CD4-positive, alpha-beta T cell treated with Interleukin-6 for 4 hours (primary cell): ENCODE results near the gene EIF4EBP2.

Source experiments
- DNase-seq: peaks from one replicate; pipeline ENCODE4 v3.0.0-alpha.2; 2020; ENCODE audit warnings: mixed read lengths

EIF4EBP2 gene, protein sequence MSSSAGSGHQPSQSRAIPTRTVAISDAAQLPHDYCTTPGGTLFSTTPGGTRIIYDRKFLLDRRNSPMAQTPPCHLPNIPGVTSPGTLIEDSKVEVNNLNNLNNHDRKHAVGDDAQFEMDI

DNA sequence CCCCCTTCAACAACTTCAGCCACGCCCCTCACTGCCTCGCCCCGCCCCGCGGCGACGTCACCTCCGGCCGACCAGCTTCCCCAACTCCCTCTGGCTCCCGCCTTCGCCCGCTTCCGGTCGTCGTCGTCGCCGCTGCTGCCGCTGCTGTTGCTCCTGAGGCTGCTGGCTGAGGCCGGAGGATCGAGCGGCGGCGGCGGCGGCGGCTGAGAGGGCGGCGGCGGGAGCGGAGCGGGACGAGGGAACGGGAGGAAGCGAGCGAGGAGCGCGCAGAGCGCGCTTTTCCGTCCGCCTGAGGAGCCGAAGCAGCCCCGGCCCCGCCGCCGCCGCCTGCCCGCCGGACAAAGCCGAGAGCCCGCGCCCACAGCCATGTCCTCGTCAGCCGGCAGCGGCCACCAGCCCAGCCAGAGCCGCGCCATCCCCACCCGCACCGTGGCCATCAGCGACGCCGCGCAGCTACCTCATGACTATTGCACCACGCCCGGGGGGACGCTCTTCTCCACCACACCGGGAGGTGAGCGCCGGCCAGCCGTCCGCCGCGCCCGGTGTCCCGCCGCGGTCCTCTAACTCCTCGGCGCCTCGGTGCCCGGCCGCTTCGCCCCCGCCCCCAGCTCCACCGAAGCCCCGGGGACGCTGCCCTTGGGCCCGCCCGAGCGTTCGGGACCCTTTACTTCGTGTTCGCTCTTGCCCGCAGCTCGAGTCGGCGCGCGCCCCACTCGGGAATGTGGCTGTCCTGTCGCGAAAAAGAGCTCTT is at the start of gene EIF4EBP2:
Gene EIF4EBP2 (plus strand): TSS at position 110 of the 751 bp plus-strand sequence. CDS start 257 bp downstream, at position 367.
- peak; percentile 98 for DNase-seq

DNA sequence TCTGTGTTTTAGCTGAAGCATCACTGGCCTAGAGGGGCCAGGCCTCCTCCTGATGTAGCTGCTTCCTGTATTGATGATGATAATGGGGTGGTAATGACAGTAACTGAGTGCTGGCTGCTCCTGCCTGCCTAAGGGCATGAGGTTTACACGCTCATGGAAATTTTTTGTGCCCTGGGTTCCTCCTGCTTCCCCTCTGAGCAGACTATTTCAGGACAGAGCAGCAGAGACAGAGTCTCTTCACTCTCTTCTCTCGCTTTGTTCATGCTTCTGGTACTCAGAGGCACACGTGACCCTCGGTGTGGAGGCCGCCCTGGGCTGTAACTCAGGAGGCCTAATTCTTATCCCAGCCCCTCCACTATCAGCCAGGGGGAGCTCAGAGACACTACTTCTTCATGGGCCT is 49.4 kb upstream of the EIF4EBP2 start:
- DNase-seq = no peak

DNA sequence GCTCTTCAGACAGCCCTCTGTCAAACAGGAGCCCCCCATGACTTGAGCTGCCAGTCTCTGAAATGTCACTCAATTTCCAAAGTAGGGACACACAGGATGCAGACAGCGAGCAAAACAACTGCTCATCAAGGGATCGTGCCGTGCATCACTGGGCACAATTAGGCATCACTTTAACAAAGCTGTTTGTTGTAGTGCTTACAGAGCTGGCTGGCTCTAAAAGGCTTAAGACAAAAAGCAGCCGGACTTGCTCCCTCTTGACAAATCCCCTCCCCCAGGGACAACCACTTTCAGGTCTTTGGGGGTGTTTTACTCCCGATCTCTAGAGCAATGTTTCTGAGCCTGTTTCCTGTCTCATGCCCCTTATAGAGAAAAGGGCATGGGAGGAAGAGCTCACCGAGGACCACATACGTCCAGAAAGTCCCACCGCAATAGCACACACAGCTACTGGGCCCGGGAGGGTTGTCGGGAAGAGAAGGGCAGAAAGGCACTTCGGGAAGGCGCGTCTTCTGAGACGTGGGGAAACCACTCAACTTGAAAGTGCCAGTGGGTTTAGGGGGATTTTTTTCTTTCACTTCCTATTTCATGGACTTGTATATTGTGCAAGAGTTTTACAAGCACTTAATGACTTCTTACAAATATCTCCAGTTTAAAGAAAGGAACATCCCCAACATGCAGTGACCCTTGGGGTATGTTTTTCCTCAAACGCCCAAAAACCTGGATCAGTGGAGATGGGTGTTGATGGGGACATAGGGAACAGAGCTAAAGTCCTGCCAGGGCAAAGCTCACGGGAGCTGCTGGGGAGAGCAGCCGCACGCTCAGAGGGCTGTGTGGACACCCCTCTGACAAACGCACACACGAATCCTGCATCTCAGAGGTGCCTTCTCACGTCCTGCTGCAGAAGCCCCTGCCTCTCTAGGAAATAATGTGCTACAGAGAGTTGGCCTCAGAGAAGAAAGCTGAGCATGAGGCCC is 48.6 kb upstream of the EIF4EBP2 start:
- DNase-seq = no peak

DNA sequence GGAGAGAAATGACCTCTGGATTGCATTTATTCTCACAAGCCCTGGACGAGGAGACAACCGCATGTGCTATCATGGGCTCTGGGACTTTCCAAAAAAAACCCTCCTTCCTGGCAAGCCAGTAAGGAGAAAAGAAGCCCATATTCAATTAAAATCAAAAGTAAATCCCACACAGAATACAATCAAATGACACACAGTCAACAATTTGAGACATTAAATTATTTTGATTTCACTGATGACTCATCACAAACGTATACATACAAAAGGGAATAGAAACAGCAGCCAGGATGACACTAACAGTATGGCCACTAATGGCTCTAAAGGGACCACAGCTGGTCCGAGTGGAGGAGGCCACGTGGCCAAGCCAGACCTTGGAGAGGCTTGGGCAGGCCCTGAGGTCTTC is 46.4 kb upstream of the EIF4EBP2 start:
- DNase-seq = no peak

DNA sequence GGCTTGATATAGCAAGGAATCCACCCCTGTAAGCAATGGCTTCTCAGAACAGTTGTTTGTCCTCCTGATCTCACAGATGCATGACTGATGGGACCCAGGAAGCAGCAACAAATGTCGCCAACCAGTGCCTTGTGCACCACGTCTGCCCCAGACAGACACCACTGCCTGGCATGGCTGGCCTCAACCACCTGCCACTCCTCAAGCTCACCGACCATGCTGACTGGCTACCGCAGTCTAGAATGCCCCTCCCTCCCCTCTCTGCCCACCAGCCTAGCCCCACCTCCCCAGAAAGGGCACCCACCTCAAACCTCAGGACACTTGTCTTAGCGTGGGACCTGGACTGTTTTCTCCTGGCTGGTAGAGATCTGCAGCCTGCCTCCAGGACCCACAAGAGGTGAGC is 45.5 kb upstream of the EIF4EBP2 start:
- DNase-seq = no peak

DNA sequence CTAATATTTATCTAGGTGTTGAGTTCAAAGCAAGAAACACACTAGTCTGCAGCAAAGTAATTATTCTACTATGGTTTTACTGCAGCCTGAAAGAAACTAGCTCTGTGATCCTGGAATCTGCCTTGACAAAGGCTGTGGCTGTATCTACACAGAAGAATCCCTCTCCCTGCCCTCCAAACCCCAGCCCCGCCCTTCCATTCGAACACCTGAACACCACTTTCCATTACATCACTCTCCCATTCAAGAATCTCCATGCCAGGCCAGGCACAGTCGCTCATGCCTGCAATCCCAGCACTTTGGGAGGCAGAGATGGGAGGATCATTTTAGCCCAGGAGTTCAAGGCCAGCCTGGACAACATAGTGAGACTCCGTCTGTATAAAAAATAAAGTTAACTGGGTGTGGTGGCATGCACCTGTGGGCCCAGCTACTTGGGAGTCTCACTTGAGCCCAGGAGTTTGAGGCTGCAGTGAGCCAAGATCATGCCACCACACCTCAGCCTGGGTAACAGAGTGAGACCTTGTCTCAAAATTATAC is 44.9 kb upstream of the EIF4EBP2 start:
- no peak for DNase-seq

DNA sequence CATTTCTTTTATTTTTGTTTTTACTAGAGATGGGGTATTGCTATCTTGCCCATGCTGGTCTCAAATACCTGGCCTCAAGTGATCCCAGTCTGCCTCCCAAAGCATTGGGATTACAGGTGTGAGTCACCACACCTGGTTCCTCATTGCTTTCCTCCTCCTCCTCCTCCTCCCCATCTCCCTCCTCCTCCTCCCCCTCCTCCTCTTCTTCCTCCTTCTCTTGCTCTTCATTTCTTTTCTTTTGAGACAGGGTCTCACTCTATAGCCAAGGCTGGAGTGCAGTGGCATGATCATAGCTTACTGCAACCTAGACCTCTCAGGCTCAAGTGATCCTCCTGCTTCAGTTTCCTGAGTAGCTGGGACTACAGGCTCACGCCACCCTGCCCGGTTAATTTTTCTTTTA is 43.7 kb upstream of the EIF4EBP2 start:
- DNase-seq = no peak

DNA sequence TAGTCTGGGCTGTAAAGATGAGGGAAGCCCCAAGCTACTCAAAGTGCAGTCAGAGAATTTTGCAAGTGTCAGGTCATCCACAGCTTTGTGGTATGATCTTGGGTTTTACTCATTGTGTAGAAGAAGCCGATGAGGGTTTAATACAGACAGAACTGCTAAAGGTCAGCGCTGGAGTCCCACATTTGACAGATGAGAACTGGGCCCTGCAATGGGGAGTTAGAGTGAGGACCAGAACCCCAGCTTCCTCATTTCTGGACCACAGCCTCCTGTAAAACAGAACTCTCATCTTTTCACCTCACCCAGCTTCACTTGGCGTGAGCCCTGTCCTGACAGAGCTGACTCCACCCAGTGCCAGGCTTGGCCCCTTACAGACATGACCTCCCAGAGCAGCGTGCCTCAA is 41.6 kb upstream of the EIF4EBP2 start:
- no peak for DNase-seq

DNA sequence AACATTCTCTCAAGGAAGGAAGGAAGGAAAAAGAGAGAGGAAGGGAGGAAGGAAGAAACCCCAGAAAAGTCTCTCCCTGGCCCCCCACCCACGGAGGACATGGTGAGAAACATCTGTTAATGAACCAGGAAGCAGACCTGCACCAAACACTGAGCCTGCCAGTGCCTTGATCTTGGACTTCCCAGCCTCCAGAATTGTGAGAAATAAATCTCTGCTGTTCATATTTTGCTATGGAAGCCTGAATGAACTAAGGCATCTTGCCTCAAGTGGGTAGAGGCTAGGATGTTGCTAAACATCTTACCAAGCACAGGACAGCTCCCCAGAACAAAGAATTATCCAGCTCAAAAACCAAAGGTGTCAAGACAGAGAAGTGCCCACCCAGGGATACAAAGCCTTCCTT is 40.7 kb upstream of the EIF4EBP2 start:
- DNase-seq = no peak

DNA sequence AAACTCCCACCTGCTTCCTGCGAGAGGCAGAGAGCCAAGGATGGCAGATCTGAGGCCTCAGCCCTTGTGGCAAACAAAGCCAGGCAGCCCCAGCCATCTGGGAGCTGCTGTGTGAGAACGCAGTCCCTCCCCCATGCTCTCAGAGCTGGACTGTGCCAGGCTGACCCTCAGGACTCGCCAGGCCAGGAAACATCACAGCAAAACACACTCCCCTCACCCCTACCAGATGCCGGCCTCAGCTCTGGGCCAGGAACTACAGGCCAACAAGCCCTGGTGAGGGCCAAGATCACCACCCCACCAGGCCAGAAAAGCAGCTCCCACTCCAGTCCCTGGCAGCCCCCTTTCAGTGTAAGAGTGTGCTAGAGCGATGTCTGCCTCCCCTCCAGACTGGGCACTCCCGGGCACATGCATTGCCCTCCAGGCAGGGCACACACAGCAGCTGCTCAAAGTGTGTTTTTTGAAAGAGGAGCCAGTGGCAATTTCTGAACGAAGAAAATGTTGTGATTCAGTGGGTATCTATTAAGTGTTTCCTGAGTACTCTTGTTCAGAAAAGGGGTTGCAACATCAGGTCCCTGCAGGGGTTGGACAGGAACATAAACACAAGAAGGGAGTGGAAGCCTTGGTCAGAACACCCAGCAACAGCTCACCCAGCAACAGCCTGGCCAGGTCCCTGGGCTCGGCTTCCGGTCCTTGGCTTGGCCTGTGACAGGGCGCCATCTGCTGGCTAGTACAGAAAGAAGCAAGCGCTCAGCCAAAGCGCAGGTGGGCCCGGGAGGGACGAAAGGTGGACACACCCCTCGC is 39.8 kb upstream of the EIF4EBP2 start:
- DNase-seq = peak; percentile 89

DNA sequence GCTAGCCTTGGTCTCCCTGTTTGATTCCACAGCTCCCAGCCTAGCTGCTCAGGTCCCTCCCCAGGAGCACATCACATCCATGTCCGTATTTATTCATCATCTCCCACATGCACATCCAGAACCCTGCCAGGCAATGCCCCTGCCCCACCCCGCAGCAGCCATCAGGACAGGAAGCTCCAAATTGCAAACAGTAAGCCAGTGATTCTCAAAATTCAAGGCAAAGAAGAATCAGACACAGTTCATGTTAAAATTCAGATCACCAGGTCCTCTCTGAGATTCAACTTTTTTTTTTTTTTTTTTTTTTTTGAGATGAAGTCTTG is 39.2 kb upstream of the EIF4EBP2 start:
- no peak for DNase-seq

DNA sequence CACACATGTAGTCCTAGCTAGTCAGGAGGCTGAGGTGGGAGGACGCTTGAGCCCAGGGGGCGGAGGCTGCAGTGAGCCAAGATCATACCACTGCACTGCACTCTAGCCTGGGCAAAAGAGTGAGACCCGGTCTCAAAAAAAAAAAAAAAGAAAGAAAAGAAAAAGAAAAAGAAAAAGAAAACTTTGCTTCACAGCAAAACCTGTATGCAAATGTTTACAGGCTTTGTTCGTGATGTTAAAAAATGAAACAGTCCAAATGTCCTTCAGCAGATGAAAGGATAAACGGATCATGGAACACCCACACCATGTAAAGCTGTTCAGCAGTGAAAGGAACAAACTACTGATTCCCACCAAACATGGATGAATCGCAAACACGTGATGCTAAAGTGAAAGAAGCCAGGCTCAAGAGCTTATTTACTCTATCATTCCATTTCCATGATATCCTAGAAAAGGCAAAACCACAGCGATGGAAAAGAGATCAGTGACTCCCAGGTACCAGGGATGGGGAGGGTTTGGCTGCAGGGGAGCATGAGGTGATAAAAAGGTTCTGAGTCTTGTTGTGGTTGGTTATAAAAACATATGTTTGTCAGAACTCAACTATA is 36.6 kb upstream of the EIF4EBP2 start:
- no peak for DNase-seq

DNA sequence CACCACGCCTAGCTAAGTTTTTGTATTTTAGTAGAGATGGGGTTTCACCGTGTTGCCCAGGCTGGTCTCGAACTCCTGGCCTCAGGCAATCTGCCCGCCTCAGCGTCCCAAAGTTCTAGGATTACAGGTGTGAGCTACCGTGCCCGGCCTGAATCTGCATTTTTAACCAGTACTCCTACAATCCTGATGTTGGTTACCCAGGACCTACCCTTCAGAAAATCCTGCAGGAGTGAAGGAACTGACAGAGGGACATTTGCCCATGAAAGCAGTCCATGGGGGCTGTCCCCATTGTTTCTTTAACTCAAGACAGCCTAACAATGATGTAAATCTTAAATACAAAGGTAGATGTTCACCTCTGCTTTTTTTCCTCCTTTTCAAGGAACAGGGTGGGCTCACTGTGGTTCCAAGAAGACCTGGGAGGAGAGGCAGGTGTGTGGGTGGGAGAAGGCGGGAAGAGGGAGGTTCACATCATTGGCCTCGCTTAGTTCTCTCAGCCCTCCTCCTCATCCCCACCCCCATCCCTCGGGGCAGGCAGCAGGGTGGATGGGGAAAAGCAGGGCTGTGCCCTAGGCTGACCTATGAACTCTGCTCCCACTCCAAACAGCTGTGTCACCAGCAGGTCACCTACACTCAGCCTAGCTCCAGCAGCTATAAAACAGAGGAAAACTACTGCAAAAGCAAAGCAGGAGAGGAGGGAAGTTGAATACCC is 35.0 kb upstream of the EIF4EBP2 start:
- no peak for DNase-seq

DNA sequence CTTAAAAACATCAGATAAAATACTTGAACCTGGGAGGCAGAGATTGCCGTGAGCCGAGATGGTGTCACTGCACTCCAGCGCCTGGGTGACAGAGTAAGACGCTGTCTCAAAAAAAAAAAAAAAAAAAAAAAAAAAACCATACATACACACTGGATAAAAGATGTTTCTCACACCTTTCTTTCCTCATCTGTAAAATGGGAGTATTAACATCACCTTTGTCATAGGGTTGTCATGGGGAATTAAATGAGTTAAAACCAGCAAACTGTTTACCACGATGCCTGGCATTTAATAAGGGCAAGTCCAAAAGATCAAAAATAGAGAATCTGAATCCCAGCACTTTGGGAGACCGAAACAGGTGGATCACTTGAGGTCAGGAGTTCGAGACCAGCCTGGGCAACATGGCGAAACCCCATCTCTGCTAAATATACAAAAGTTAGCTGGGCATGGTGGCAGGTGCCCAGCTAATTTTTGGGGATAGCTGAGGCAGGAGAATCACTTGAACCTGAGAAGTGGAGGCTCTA is 34.4 kb upstream of the EIF4EBP2 start:
- DNase-seq = no peak

DNA sequence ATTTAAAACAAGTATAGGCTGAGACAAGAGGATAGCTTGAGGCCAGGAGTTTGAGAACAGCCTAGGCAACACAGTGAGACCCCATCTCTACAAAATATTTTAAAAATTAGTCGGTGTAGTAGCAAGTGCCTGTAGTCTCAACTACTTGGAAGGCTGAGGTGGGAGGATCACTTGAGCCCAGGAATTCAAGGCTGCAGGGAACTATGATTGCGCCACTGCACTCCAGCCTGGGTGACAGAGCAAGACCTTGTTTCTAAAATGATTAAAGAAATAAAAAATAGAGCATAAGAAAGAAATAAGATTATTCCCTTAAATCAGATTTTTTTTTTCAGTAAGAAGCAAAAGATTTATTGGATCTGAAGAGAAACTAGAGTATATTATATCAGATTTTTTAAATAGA is 33.2 kb upstream of the EIF4EBP2 start:
- no peak for DNase-seq

DNA sequence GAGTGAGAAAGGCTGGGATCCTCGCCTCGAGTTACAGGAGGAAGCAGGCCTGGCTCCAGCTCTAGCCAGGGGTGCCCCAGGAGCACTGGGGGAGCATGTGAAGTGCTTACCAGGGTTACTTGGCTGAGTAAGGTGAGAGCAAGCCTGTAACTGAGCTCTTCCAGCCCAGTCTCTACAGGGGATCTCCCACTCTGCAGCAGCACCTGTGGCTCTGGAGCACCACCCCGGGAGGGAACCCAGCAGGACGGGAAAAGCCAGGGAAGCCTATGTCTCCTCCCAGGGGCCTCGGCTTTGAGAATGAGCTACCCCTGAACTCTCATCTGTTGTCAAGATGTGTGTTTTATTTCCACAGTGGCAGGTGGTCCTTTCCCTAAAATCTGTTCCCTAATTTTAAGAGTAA is 32.1 kb upstream of the EIF4EBP2 start:
- DNase-seq = no peak

DNA sequence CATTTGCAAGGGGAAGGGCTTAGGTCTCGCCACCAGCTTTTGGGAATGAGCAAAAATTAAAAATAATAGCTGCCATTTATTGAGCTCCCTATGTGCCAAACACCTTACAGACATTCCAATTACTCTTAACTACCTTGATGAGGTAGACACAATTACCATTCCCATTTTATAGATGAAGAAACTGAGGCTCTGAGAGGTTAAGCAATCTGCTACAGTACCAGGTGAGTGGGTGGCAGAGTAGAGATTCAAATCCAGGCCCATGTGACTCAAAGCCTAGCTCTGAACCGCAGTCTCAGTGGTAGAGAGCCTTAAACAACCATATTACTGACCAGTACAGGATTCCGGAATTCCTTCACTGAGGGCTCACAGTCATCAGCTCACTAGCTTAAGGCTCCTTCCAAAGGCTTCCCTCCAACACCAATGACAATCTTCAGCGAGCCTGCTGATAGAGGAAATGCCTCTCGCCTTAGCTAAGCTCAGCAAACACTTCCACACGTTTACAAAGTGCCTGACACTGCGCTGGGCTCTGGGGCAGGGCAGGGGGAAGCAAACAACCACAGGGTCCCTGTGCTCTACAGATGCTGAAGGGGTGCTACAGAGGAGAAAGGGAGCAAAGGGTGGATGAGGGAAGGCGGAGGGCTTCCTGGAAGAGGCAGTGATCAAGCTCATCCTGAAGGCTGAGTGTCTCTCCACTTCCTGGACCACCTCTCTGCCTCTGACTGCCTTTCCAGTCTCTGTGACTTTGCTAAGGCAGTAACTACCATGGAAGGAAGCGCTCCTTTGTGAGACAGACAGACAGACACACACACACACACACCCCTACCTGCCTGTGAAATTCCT is 28.9 kb upstream of the EIF4EBP2 start:
- no peak for DNase-seq

DNA sequence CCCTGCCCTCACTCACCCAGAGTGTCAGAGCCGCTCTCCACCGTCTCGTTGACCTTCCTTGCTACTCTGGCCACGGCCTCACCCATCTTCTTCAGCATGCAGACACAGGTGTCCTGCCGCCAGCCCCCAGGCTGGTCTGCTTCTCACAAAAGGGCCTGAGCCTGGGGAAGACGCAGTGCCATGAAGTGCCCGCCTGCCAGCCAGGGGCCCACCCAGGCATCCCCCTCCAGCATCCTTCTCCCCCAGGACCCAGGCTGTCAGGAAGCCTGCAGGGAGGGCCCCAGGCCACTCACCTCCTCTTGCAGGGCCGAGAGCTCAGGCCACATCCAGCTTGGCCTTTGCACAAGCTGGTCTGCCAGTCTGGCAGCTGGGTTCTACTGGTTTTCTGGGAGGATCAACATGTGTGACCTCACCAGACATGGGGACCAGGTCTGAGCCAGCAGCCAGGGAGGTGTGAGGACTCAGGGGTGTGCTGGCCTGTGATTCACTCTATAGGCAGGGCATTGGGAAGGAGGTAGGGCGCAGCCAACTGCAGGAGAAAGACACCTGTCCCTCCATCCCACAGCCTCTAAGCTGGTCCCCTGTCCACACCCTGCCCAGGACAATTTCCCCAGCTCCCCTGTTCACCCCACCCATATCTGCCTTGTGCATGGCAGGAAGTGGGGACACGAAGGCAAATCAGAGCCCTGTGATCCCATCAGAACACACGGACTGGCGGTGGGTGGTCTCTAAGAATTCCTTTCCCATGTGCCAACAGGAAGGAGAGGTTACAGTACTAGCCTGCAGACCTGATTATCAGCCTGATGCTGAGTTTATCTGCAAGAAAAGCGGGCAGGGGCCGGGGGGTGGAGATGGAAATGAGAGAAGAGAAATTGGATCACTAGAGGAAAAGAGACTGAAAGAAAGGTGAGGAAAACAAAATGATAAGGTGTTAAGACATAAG is 27.2 kb upstream of the EIF4EBP2 start:
- DNase-seq = no peak

DNA sequence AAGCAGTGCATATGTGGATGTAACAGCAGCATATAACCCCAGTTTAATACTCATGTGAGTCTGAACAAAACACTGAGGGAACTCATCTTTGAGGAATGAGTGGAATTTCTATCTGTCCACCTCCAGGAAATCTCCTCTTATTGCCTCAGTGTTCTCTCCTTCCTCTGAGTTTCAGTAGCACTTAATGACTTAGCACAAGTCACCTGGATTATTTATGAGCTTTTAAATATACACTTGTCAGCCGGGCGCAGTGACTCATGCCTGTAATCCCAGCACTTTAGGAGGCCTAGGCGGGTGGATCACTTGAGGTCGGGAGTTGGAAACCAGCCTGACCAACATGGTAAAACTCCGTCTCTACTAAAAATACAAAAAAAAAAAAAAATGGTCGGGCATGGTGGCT is 25.8 kb upstream of the EIF4EBP2 start:
- no peak for DNase-seq
